HEK293T (cell line): Measurements from ENCODE around the gene TMEM176B.

Experiments used
- CTCF ChIA-PET: fragments of 350-600 bp; formaldehyde crosslinking; extraction: SDS; loops from one replicate; lab custom pipeline; 2021; ENCODE audit warnings: antibody characterized with exemption, inconsistent platforms; lab: Yijun Ruan, JAX
- POLR2A ChIA-PET: fragments of 350-600 bp; formaldehyde crosslinking; extraction: SDS; loops from one replicate; lab custom pipeline; 2020; ENCODE audit warnings: antibody characterized with exemption, inconsistent platforms; lab: Yijun Ruan, JAX
- DNase-seq: peaks from one replicate; pipeline ENCODE4 v3.0.0; 2012; ENCODE audit warnings: mixed read lengths; ENCODE audit errors: extremely low spot score
- ARNT ChIP-seq: fragments of 450-650 bp; IDR thresholded peaks from 2 replicates; pipeline ENCODE4 v1.6.1; 2017; ENCODE audit warnings: mild to moderate bottlenecking
- BHLHE40 ChIP-seq: fragments of 450-650 bp; IDR thresholded peaks from 2 replicates; pipeline ENCODE4 v1.6.1; 2016; ENCODE audit warnings: mild to moderate bottlenecking, moderate library complexity, borderline replicate concordance
- CTBP1 ChIP-seq: fragments of 450-650 bp; IDR thresholded peaks from 2 replicates; pipeline ENCODE4 v1.6.1; 2016; ENCODE audit warnings: borderline replicate concordance
- ELF4 ChIP-seq: fragments of 450-650 bp; IDR thresholded peaks from 2 replicates; pipeline ENCODE4 v1.6.1; 2017; ENCODE audit warnings: antibody characterized with exemption
- FOXA1 ChIP-seq: fragments of 450-650 bp; IDR thresholded peaks from 2 replicates; pipeline ENCODE4 v1.6.1; 2016; ENCODE audit warnings: mild to moderate bottlenecking
- FOXK2 ChIP-seq: fragments of 450-650 bp; IDR thresholded peaks from 2 replicates; pipeline ENCODE4 v1.6.1; 2016; ENCODE audit warnings: mild to moderate bottlenecking
- FOXM1 ChIP-seq: fragments of 450-650 bp; IDR thresholded peaks from 2 replicates; pipeline ENCODE4 v1.6.1; 2017; ENCODE audit warnings: mild to moderate bottlenecking, borderline replicate concordance
- HDGF ChIP-seq: fragments of 450-650 bp; IDR thresholded peaks from 2 replicates; pipeline ENCODE4 v1.6.1; 2017; ENCODE audit warnings: antibody characterized with exemption, borderline replicate concordance
- L3MBTL2 ChIP-seq: fragments of 450-650 bp; conservative IDR thresholded peaks from 2 replicates; pipeline ENCODE4 v1.6.1; 2016; ENCODE audit warnings: mild to moderate bottlenecking
- LEF1 ChIP-seq: fragments of 450-650 bp; IDR thresholded peaks from 2 replicates; pipeline ENCODE4 v1.6.1; 2017; ENCODE audit warnings: mild to moderate bottlenecking, borderline replicate concordance
- NFRKB ChIP-seq: fragments of 450-650 bp; IDR thresholded peaks from 2 replicates; pipeline ENCODE4 v1.6.1; 2016; ENCODE audit warnings: mild to moderate bottlenecking, moderate library complexity
- SP1 ChIP-seq: fragments of 450-650 bp; IDR thresholded peaks from 2 replicates; pipeline ENCODE4 v1.6.1; 2017
- SUZ12 ChIP-seq: fragments of 450-650 bp; IDR thresholded peaks from 2 replicates; pipeline ENCODE4 v1.6.1; 2016; ENCODE audit warnings: mild to moderate bottlenecking
- TARDBP ChIP-seq: fragments of 450-650 bp; IDR thresholded peaks from 2 replicates; pipeline ENCODE4 v1.6.1; 2016
- ZNF384 ChIP-seq: fragments of 450-650 bp; IDR thresholded peaks from 2 replicates; pipeline ENCODE4 v1.6.1; 2016
- TF ChIP-seq, protein P1 (sequence below): fragments of 450-650 bp; IDR thresholded peaks from 2 replicates; pipeline ENCODE4 v1.6.1; 2016

The TMEM176B gene

DNA sequence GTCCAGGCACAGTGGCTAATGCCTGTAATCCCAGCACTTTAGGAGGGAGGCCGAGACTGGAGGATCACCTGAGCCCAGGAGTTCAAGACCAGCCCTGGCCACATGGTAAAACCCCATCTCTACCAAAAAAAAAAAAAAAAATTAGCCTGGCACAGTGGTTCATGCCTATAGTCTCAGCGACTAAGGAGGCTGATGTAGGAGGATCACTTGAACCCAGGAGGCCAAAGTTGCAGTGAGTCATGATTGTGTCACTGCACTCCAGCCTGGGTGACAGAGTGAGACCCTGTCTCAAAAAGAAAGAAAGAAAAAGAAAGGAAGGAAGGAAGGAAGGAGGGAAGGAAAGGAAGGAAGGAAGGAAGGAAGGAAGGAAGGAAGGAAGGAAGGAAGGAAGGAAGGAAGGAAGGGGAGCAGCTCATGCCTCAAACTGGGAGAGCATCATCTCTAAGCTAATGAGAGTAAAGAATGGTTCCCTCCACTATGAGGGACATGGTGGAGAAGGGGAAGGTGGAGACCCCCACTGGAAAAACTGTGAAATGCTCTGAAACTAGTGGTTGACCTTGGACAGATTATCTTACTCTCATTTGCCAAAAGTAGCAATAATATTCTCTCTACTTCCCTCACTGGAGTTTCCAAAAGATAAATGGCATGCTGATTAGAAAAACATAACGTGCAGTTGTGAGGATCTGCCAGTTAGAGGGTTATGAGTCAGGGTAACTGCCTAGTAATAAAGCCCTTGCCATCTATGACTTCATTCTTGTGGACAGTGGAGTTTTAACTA lies 46.1 kb downstream of the TMEM176B start:
- POLR2A ChIA-PET, result no interaction called here
- CTCF ChIA-PET, result interaction anchor here (0.6 to 0.9 kb wide), 2 partner anchors 9 to 37 kb away, joined by 3 read pairs; partner anchors contain the start of gene GIMAP1
- DNase-seq, result peak; percentile 50
- TF ChIP-seq ARNT (no peak), ELF4 (no peak), L3MBTL2 (no peak), BHLHE40 (no peak), FOXK2 (no peak), SUZ12 (no peak), TARDBP (no peak), HDGF (no peak), ZNF384 (no peak), CTBP1 (no peak), SP1 (no peak), FOXA1 (no peak), NFRKB (no peak), LEF1 (no peak), FOXM1 (no peak)
- TF ChIP-seq, protein P1, sequence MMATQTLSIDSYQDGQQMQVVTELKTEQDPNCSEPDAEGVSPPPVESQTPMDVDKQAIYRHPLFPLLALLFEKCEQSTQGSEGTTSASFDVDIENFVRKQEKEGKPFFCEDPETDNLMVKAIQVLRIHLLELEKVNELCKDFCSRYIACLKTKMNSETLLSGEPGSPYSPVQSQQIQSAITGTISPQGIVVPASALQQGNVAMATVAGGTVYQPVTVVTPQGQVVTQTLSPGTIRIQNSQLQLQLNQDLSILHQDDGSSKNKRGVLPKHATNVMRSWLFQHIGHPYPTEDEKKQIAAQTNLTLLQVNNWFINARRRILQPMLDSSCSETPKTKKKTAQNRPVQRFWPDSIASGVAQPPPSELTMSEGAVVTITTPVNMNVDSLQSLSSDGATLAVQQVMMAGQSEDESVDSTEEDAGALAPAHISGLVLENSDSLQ, result no peak

DNA sequence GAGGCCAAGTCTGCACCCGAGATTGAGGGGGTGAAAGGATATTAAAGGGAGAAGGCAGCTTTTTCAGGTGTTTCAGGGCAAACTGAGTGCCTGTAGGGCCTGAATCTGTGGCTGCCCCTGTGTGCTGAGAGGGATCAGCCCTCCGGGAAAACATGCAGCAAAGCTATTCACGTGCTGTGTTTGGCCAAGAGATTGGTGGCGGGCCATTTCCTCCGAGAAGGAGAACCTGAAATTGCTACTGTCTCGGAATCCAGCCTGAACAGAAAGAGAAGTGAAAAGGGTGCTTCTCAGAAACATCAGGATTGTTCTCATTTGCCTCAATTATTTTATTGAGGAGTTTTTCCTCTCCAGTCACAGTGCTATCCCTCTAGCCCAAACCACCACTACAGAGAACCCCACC lies 46.9 kb downstream of the TMEM176B start:
- ChIA-PET POLR2A (no interaction called here), CTCF (interaction anchor here (0.9 kb wide), 1 partner anchor 10 kb away, joined by 3 read pairs; no protein-coding TSS in a partner anchor)
- no peak for DNase-seq
- TF ChIP-seq SUZ12, result no peak
- TF ChIP-seq, protein P1, result no peak

DNA sequence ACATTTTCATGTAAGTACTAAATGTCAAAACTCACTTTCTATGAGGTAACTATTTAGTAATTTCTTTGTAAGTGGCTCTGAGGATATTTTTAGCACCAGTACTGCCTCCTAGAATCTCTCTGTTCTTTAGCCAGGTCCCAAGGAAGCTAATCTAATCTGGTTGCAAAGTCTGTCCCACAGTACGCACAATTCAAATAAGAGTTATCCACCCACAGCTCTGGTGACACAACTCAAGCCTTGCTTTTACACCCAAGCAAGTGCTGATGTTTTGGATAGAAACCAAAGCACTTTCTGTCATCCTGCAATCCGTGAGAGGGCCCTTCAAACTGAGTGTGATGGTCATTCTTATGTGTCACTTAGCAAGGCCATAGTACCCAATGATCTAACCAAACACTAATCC lies 48.5 kb downstream of the TMEM176B start:
- TF ChIP-seq LEF1, result no peak
- no peak for TF ChIP-seq SUZ12
- TF ChIP-seq TARDBP, result no peak
- TF ChIP-seq HDGF, result no peak
- TF ChIP-seq FOXA1, result no peak
- TF ChIP-seq SP1, result no peak
- TF ChIP-seq ZNF384, result no peak
- no peak for TF ChIP-seq ELF4
- TF ChIP-seq BHLHE40, result no peak
- TF ChIP-seq L3MBTL2, result no peak
- TF ChIP-seq FOXM1, result no peak
- TF ChIP-seq FOXK2, result no peak
- no peak for TF ChIP-seq ARNT
- TF ChIP-seq, protein P1, result no peak
- no peak for TF ChIP-seq CTBP1
- CTCF ChIA-PET, result no interaction called here
- no peak for DNase-seq
- POLR2A ChIA-PET, result no interaction called here

DNA sequence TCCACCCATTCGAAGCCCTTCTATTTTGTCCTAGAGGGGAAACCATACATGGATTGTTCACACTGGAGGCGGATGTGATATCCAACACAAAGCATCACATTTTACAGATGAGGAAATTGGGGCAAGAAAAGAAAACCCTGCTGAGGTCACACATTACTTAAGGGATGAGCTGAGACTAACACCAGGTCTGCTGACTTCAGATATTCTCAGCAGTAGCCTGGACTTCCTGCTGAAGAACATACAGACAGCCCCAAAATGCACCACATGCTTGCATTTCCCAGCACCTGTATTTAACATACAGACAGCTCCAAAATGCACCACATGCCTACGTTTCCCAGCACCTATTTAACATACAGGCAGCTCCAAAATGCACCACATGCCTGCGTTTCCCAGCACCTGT lies 51.8 kb downstream of the TMEM176B start:
- no peak for TF ChIP-seq CTBP1
- TF ChIP-seq, protein P1, result no peak
- TF ChIP-seq FOXA1, result no peak
- TF ChIP-seq TARDBP, result no peak
- TF ChIP-seq ARNT, result no peak
- TF ChIP-seq FOXK2, result no peak
- no peak for TF ChIP-seq HDGF
- TF ChIP-seq BHLHE40, result no peak
- no peak for TF ChIP-seq SUZ12
- TF ChIP-seq ELF4, result no peak
- no peak for TF ChIP-seq LEF1
- no peak for TF ChIP-seq ZNF384
- TF ChIP-seq SP1, result no peak
- no peak for TF ChIP-seq FOXM1
- TF ChIP-seq NFRKB, result no peak
- no peak for TF ChIP-seq L3MBTL2
- CTCF ChIA-PET, result interaction anchor here (0.8 kb wide), 1 partner anchor 142 kb away, joined by 3 read pairs; no protein-coding TSS in a partner anchor
- DNase-seq, result no peak
- POLR2A ChIA-PET, result no interaction called here

DNA sequence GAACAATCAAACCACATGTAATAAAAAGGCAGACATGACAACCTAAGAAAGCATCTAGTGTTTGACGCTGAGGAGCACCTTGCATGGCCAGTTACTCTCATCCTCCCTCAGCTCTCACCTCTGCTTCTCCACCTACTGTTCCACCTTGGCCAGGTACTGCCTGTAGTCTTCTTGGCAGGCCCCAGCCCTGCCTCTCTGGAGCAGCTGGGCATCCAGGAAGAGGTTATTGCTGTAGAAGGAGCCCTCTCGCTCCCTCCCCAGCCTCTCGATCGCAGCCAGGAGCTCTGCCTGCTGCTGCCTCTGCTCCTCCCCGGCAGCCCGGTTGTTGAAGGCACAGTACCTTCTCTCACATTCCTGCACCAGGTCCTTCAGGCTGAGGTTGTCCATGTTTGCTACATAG lies 53.2 kb downstream of the TMEM176B start:
- ChIA-PET POLR2A (no interaction called here), CTCF (interaction anchor here (0.8 kb wide), 1 partner anchor 298 kb away, joined by 3 read pairs; no protein-coding TSS in a partner anchor)
- no peak for DNase-seq
- TF ChIP-seq SP1 (no peak), TARDBP (no peak), FOXA1 (no peak), CTBP1 (no peak), ARNT (no peak), SUZ12 (no peak), NFRKB (no peak), HDGF (no peak), LEF1 (no peak), ZNF384 (no peak), BHLHE40 (no peak), FOXK2 (no peak), ELF4 (no peak), FOXM1 (no peak), L3MBTL2 (no peak)
- TF ChIP-seq, protein P1, result no peak
